Fibroblast of pulmonary artery (primary cell): ENCODE data around the gene IRF2BP1.

Experiments
- DNase-seq: peaks from one replicate; pipeline ENCODE4 v3.0.0-alpha.2; 2010; ENCODE audit warnings: low read depth
- H3K4me3 ChIP-seq: replicated peaks from 2 replicates; pipeline ENCODE4 v1.5.1; 2011; ENCODE audit warnings: low read depth, mild to moderate bottlenecking, control low read depth, low read length, moderate library complexity
- TF ChIP-seq, protein P1 (sequence below): IDR thresholded peaks from 2 replicates; pipeline ENCODE4 v1.5.1; 2011; ENCODE audit warnings: mild to moderate bottlenecking, control low read depth, low read length, inconsistent platforms; ENCODE audit errors: missing control alignments

Gene IRF2BP1

GRCh38 chr19:45883881-45884681, 1.9 kb downstream of the IRF2BP1 start:
- no peak for DNase-seq
- H3K4me3 ChIP-seq: no peak overlapping the region

DNA sequence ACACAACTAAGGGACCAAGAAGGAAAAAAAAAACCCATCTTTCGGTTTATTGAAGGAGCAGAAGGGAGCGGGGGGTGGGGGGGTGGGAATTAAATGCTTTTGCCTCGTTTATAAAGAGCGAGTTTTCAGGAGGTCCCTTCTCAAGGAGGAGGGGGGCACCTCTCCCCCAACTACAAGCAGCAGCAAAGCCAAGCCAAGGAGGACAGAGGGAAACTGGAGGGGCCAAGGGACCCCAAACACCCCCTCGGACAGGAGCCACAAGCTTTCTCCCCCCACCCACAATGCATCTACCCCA, 2.4 kb downstream of the IRF2BP1 start:
- DNase-seq: no peak
- TF ChIP-seq, protein P1, sequence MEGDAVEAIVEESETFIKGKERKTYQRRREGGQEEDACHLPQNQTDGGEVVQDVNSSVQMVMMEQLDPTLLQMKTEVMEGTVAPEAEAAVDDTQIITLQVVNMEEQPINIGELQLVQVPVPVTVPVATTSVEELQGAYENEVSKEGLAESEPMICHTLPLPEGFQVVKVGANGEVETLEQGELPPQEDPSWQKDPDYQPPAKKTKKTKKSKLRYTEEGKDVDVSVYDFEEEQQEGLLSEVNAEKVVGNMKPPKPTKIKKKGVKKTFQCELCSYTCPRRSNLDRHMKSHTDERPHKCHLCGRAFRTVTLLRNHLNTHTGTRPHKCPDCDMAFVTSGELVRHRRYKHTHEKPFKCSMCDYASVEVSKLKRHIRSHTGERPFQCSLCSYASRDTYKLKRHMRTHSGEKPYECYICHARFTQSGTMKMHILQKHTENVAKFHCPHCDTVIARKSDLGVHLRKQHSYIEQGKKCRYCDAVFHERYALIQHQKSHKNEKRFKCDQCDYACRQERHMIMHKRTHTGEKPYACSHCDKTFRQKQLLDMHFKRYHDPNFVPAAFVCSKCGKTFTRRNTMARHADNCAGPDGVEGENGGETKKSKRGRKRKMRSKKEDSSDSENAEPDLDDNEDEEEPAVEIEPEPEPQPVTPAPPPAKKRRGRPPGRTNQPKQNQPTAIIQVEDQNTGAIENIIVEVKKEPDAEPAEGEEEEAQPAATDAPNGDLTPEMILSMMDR: no peak
- no peak overlapping the region for H3K4me3 ChIP-seq

More at GRCh38 chr19:45883881-45884681, 1.9 kb downstream of the IRF2BP1 start:
- TF ChIP-seq, protein P1: no peak

DNA sequence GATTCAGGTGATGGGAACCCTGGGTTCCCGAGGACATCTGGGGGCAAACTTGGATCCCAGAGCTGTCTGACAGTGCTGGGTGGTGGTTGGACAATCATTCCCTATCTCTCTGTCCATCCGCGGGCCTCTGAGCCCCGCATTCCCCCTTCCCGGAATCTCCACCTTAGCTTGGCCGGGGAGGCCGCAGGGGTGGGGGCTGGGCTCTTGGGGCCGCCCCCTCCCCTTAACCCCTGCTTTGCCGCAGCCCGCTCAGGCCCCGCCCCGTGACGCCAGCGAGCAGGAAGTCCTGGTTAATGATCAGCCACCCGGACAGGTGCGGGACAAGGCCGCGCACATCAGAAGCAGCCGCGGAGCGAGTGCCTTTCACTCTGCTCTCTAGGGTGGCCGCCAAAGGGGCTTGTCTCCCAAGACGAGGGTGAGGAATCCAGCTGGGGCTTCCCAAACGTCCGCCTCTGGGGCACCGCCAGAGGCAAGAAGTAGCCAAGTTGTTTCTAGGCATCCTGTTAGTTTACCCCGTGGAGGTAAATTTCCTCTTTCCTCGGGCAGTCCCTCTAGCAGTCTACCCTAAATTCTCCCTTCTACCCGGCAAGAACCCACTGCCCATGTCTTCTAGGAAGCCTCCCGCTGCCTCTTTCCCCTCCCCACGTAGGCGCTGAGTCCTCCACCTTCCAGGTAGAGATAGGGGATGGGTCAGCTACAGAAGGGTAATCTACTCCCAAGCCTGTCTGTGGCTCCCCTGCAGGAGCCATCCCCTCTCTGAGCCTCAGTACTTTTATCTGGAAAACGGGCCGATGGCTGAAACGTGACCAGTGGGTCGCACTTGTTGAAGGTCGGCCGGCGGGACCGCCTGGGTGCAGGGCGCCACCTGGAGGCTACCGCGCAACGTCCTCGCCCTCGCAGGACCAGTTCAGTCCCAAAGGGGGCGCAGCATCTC, 3.0 kb downstream of the IRF2BP1 start:
- TF ChIP-seq, protein P1: peak; percentile 99
- no peak overlapping the region for H3K4me3 ChIP-seq
- DNase-seq: peak; percentile 92

DNA sequence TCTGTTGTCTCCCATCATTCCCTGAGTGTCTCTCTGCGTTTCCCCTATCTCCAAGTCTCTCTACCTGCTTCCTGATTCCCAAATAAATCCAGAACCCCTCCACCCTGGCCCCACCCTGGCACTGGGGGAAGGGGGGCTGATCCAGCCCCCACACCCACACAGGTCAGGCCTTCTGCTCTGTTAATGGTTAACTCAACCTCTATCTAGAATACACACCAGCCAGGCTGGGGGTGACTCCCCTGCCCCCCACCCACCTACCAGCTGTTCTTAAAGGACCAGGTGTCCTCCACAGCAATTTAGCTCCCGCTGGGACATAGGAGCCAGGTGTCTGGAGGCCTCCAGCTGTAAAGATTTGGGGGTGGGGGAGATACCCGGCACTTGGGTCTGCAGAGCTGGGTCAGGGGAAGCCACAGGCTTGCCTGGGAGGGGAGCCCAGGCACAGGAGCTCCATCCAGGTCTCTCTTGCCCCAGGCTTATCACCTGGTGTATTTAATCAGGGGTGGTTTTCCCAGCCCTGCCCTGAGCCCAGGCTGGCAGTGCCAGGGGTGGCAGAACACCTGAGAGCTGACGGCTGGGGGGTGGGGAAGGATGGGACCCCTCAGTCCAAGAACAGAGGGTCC, 3.9 kb downstream of the IRF2BP1 start:
- no peak overlapping the region for H3K4me3 ChIP-seq
- DNase-seq: no peak
- TF ChIP-seq, protein P1: no peak

- TF ChIP-seq, protein P1: no peak
- DNase-seq: no peak
These were observed 4.6 kb downstream of the IRF2BP1 start for GRCh38 chr19:45881082-45881908.

DNA sequence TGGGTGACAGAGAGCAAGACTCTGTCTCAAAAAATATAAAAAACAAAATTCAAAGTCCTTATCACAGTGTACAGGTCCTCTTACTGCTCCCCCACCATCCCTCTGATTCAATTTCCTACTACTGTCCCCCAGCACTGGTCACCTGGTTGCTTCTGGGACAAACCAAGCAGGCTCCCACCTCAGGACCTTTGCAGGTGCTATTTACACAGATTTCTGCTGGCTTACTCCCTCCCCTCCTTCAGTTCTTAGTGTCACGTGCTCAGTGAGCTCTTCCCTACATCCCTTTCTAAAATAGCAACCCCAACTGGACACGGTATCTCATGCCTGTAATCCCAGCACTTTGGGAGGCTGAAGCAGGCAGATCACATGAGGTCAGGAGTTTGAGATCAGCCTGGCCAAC, 6.0 kb downstream of the IRF2BP1 start:
- no peak for DNase-seq
- H3K4me3 ChIP-seq: no peak overlapping the region
- TF ChIP-seq, protein P1: no peak

More at GRCh38 chr19:45881082-45881908, 4.6 kb downstream of the IRF2BP1 start:
- H3K4me3 ChIP-seq: no peak overlapping the region
